HL-60/S4 (cell line): ENCODE data around the gene NAPA.

Experiments
- in situ Hi-C: fragments of 300-500 bp; cut with MboI; formaldehyde crosslinking; loops from 2 replicates; pipeline ENCODE4 v1.14.3; 2022; ENCODE audit warnings: low sequenced_read_pairs

NAPA gene

GRCh38 chr19:47503130-47503825, 11.6 kb downstream of the NAPA start:
- in situ Hi-C loops: no loop called here

- in situ Hi-C loops: no loop called here
Measured at GRCh38 chr19:47499863-47500830, 14.7 kb downstream of the NAPA start.

GRCh38 chr19:47499371-47499770, 15.5 kb downstream of the NAPA start:
- in situ Hi-C loops: no loop called here

- in situ Hi-C loops: no loop called here
Measured at GRCh38 chr19:47498561-47498960, 16.3 kb downstream of the NAPA start.

- in situ Hi-C loops: no loop called here
Measured at GRCh38 chr19:47497821-47498520, 16.9 kb downstream of the NAPA start.

GRCh38 chr19:47497050-47497766, 17.7 kb downstream of the NAPA start:
- in situ Hi-C loops: no loop called here

GRCh38 chr19:47495478-47496372, 19.1 kb downstream of the NAPA start:
- in situ Hi-C loops: no loop called here

- in situ Hi-C loops: no loop called here
Measured at GRCh38 chr19:47494729-47495128, 20.1 kb downstream of the NAPA start.

GRCh38 chr19:47494211-47494547, 20.7 kb downstream of the NAPA start:
- in situ Hi-C loops: no loop called here

GRCh38 chr19:47493378-47494210, 21.3 kb downstream of the NAPA start:
- in situ Hi-C loops: no loop called here

GRCh38 chr19:47492571-47493377, 22.1 kb downstream of the NAPA start:
- in situ Hi-C loops: no loop called here

- in situ Hi-C loops: no loop called here
Measured at GRCh38 chr19:47492137-47492533, 22.7 kb downstream of the NAPA start.

GRCh38 chr19:47491358-47492136, 23.3 kb downstream of the NAPA start:
- in situ Hi-C loops: no loop called here

GRCh38 chr19:47490847-47491246, 24.0 kb downstream of the NAPA start:
- in situ Hi-C loops: no loop called here

GRCh38 chr19:47490031-47490430, 24.8 kb downstream of the NAPA start:
- in situ Hi-C loops: no loop called here

GRCh38 chr19:47489072-47489914, 25.6 kb downstream of the NAPA start:
- in situ Hi-C loops: no loop called here
